ENCODE data around the gene SLIT3.

- TF ChIP-seq CTCF (conservative IDR thresholded peaks at IDR 0.05) (no peak), EZH2 (IDR thresholded peaks at IDR 0.05; ENCODE audit: low read depth) (no peak)
These were observed 365.8 kb downstream of the SLIT3 start for GRCh38 chr5:168935183-168935582.

Data from PC-9 (cell line).